Activated T-cell treated with anti-CD3 and anti-CD28 coated beads, Interleukin-2, amount 50 U/mL, for 72 hours (primary cell): Measurements from ENCODE around the gene EDNRA. TPM values are rescaled to one million over a fixed set of nuclear protein-coding genes. Genes with fewer than 3 reads are reported as not detected.
"Not testable (repeated sequence)": the region's sequence is repeated elsewhere in the genome, so short reads cannot be mapped to it uniquely, and the experiment has no call there.

Experiments
- ATAC-seq, 2 donors: fragments of 150-1000 bp; cut with Tn5 transposase; replicated peaks in 1 of 2; 2 replicates each; pipeline ENCODE4 v1.10.0; 2021; ENCODE audit warnings: moderate library complexity in 2 of 2, mild to moderate bottlenecking in 1 of 2
- DNase-seq, 2 donors: peaks; one replicate each; pipeline ENCODE4 v3.0.0; 2021 to 2022; ENCODE audit warnings: mixed read lengths in 1 of 2
- H3K27ac Mint-ChIP-seq: one replicate; pipeline ENCODE4 v1.8.0; 2022; ENCODE audit warnings: mild to moderate bottlenecking, moderate library complexity, mixed read lengths
- H3K27me3 Mint-ChIP-seq: one replicate; pipeline ENCODE4 v1.8.0; 2022; ENCODE audit warnings: low read depth, mixed read lengths
- H3K36me3 Mint-ChIP-seq, 2 donors: one replicate each; pipeline ENCODE4 v1.8.0; 2022; ENCODE audit warnings: mixed read lengths in 2 of 2, mild to moderate bottlenecking in 1 of 2; ENCODE audit not compliant: insufficient read depth in 2 of 2
- H3K4me1 Mint-ChIP-seq: one replicate; pipeline ENCODE4 v1.8.0; 2022; ENCODE audit warnings: low read depth, mixed read lengths
- H3K4me3 Mint-ChIP-seq, 2 donors: one replicate each; pipeline ENCODE4 v1.8.0; 2022; ENCODE audit warnings: mild to moderate bottlenecking in 2 of 2, mixed read lengths in 2 of 2, moderate library complexity in 2 of 2
- H3K9me3 Mint-ChIP-seq, 2 donors: one replicate each; pipeline ENCODE4 v1.8.0; 2022; ENCODE audit warnings: mixed read lengths in 2 of 2
- total RNA-seq, 2 donors: library from RNA; stranded (reverse); gene quantifications; one replicate each; pipeline ENCODE4 v1.2.3, GENCODE V29; 2022

Gene EDNRA
- under 1 TPM; 0.34 to 0.69 TPM for total RNA-seq

- Mint-ChIP-seq H3K9me3 (no peaks in the 10 kb centered on the region), H3K27me3 (peaks cover 42% of the 10 kb centered on the region), H3K4me1 (peaks cover 7% of the 10 kb centered on the region), H3K4me3 (peak within 1 kb of the TSS; percentile 56 to 62), H3K36me3 (no peaks in the 10 kb centered on the region), H3K27ac (no peak within 1 kb of the TSS)
- DNase-seq = peak in 1 of 2 donors; percentile 8
- ATAC-seq = peak in 1 of 2 donors; percentile 51
Observed at GRCh38 chr4:147480891-147481576, at the start of gene EDNRA. EDNRA (plus strand) TSS chr4:147481097; CDS start chr4:147485682, 4,585 bp downstream.

DNA sequence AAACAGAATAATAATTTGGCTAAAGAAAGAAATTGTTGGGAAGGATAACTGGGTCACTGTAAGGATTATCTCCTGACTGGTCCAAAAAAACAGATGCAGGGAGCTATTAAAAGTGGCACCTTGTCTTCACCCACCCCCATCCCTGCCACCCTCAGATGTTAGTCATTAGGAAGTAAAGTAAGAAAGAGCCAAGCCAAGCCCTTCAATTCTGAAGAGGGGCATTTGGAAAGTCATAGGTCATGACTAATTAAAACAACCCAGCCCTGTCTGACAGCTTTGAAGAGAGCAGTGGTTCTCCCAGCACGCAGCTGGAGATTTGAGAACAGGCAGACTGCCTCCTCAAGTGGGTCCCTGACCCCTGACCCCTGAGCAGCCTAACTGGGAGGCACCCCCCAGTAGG is 46.5 kb upstream of the EDNRA start:
- peaks cover 0 to 13% of the 10 kb centered on the region in 2 donors for H3K9me3 Mint-ChIP-seq
- not testable (repeated sequence) for H3K4me3 Mint-ChIP-seq

DNA sequence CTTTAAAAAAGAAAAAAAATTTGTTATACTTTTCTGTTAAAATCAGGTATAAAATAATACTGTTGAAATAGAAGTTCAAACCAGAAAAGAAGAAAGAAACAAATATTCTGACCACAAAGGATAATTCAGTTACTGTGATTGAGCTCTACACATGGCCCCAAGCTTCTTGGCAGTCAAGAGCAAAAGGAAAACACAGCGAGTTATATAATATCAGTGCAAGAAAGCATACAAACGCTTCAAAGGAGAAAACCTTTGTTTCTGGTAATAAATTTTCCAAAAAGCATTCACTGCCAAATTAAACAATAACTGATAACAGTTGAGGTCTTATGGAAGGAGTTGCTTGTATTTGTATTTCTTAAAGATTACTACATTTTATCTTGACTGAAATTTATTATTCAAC is 40.5 kb upstream of the EDNRA start:
- ATAC-seq (no peak), DNase-seq (no peak)
- Mint-ChIP-seq H3K27ac (no peak overlapping the region), H3K9me3 (peaks cover 2 to 9% of the 10 kb centered on the region in 2 donors), H3K4me1 (no peaks in the 10 kb centered on the region), H3K4me3 (no peak overlapping the region), H3K36me3 (no peaks in the 10 kb centered on the region), H3K27me3 (no peaks in the 10 kb centered on the region)

More for the DNA sequence above, 46.5 kb upstream of the EDNRA start:
- not testable (repeated sequence) for H3K4me1 Mint-ChIP-seq, H3K27ac Mint-ChIP-seq, ATAC-seq, DNase-seq, H3K36me3 Mint-ChIP-seq, H3K27me3 Mint-ChIP-seq

- no peak overlapping the region for H3K4me3 Mint-ChIP-seq
- no peaks in the 10 kb centered on the region for H3K4me1 Mint-ChIP-seq
- H3K27ac Mint-ChIP-seq = no peak overlapping the region
- no peaks in the 10 kb centered on the region for H3K27me3 Mint-ChIP-seq
- no peak for DNase-seq
- H3K9me3 Mint-ChIP-seq = peaks cover 0 to 2% of the 10 kb centered on the region in 2 donors
- no peaks in the 10 kb centered on the region for H3K36me3 Mint-ChIP-seq
- ATAC-seq = no peak
Observed at GRCh38 chr4:147447786-147448185, 33.1 kb upstream of the EDNRA start.

GRCh38 chr4:147453561-147454141 is 27.2 kb upstream of the EDNRA start:
- no peak for DNase-seq
- no peaks in the 10 kb centered on the region for H3K27me3 Mint-ChIP-seq
- no peak for ATAC-seq
- H3K4me3 Mint-ChIP-seq = no peak overlapping the region
- H3K4me1 Mint-ChIP-seq = no peaks in the 10 kb centered on the region
- H3K36me3 Mint-ChIP-seq = no peaks in the 10 kb centered on the region
- no peak overlapping the region for H3K27ac Mint-ChIP-seq
- H3K9me3 Mint-ChIP-seq = no peaks in the 10 kb centered on the region

DNA sequence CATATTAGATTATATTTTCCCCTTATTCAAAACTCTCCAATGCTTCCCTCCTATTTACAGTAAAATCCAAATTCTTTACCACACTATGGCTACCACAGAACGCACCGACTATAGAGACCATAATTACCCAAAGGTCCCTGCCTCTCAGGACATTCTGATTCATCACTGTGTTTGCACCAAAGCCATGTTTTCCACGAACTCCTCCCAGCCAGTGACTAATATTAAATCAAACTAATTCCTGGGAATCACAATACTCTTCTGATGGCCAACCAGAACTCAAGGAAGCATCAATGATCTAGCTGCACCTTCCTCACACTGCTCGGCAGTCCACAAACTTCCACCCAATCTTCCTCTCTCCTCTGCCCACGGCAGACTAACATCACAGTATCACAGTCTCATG is 24.2 kb upstream of the EDNRA start:
- Mint-ChIP-seq H3K9me3 (no peaks in the 10 kb centered on the region), H3K36me3 (no peaks in the 10 kb centered on the region), H3K27me3 (no peaks in the 10 kb centered on the region), H3K4me1 (no peaks in the 10 kb centered on the region), H3K4me3 (no peak overlapping the region), H3K27ac (no peak overlapping the region)
- DNase-seq (no peak), ATAC-seq (no peak)

- Mint-ChIP-seq H3K36me3 (no peaks in the 10 kb centered on the region), H3K27ac (no peak overlapping the region)
- peak in 1 of 2 donors; percentile 53 for ATAC-seq
Observed at GRCh38 chr4:147461161-147461560, 19.7 kb upstream of the EDNRA start.

DNA sequence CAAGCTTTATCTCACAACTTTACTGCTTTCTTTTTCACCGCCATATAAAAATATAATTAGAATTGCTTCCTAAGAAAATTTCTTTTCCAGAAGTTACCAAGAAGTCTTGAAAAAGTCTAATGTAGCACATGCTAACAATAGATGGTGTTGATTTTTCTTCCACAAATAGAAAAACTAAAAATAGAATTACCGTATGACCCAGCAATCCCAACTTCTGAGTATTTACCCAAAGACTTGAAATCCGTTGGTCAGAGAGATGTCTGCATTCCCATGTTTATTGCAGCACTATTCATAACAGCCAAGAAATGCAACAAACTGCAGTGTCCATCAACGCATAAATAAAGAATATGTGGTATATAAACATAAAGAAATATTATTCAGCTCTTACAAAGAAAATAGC is 17.8 kb upstream of the EDNRA start:
- H3K4me1 Mint-ChIP-seq = no peaks in the 10 kb centered on the region
- H3K36me3 Mint-ChIP-seq = no peaks in the 10 kb centered on the region
- no peaks in the 10 kb centered on the region for H3K27me3 Mint-ChIP-seq
- no peak overlapping the region for H3K27ac Mint-ChIP-seq
- ATAC-seq (no peak), DNase-seq (no peak)
- H3K4me3 Mint-ChIP-seq = no peak overlapping the region
- H3K9me3 Mint-ChIP-seq = peaks cover 4 to 5% of the 10 kb centered on the region in 2 donors

More at GRCh38 chr4:147461161-147461560, 19.7 kb upstream of the EDNRA start:
- Mint-ChIP-seq H3K4me3 (no peak overlapping the region), H3K9me3 (peaks cover 4 to 5% of the 10 kb centered on the region in 2 donors), H3K27me3 (no peaks in the 10 kb centered on the region), H3K4me1 (no peaks in the 10 kb centered on the region)
- no peak for DNase-seq

DNA sequence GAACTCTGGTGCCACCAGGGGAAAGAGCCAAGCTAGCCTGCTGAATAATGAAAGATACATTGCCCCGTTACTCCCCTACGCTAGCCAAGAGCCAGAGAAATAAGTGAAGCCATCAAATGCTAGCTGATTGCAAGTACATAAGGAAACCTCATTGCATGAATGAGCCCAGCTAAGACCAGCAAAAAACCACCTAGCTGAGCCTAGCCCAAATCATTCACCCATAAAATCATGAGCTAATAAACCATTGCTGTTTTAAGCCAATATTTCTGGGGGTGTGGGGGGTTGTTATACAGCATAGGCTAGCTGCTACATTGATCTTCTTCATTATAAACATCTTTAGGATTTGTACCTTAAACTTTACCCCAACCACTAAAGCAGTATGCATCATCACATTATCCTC is 15.4 kb upstream of the EDNRA start:
- Mint-ChIP-seq H3K36me3 (peaks cover 0 to 2% of the 10 kb centered on the region in 2 donors), H3K9me3 (peaks cover 6 to 9% of the 10 kb centered on the region in 2 donors)

DNA sequence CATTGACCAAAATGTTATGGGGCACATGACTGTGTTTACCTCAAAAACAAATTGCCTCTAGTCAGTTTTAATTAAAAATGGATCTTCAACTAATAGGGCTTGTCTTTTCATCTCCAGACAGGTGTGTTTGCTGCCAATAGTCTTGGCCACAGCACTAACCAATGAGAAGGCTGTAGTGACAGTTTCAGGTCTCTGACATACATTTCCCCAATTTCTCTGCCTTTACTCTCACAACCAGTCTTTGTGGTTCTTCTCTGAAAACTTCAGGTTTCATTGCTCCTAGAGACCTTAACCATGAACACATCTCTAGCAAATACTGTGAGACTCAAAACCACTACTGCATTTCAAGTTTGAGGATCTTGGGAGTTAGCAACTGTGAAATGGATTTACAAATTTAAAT is 3.5 kb upstream of the EDNRA start:
- no peaks in the 10 kb centered on the region for H3K36me3 Mint-ChIP-seq
- H3K4me1 Mint-ChIP-seq = peaks cover 5% of the 10 kb centered on the region
- no peak overlapping the region for H3K27ac Mint-ChIP-seq
- ATAC-seq (no peak), DNase-seq (no peak)
- H3K4me3 Mint-ChIP-seq = no peak overlapping the region
- H3K9me3 Mint-ChIP-seq = peaks cover 2 to 3% of the 10 kb centered on the region in 2 donors
- peaks cover 43% of the 10 kb centered on the region for H3K27me3 Mint-ChIP-seq

More for the DNA sequence above, 15.4 kb upstream of the EDNRA start:
- Mint-ChIP-seq H3K27ac (no peak overlapping the region), H3K4me3 (no peak overlapping the region), H3K4me1 (no peaks in the 10 kb centered on the region), H3K27me3 (no peaks in the 10 kb centered on the region)
- ATAC-seq (no peak), DNase-seq (no peak)

GRCh38 chr4:147479376-147479775 is 1.5 kb upstream of the EDNRA start:
- Mint-ChIP-seq H3K9me3 (peaks cover under 1% of the 10 kb centered on the region in 2 donors), H3K27me3 (peaks cover 45% of the 10 kb centered on the region), H3K36me3 (no peaks in the 10 kb centered on the region), H3K4me1 (peaks cover 7% of the 10 kb centered on the region), H3K4me3 (no peak overlapping the region), H3K27ac (no peak overlapping the region)
- ATAC-seq (no peak), DNase-seq (no peak)

DNA sequence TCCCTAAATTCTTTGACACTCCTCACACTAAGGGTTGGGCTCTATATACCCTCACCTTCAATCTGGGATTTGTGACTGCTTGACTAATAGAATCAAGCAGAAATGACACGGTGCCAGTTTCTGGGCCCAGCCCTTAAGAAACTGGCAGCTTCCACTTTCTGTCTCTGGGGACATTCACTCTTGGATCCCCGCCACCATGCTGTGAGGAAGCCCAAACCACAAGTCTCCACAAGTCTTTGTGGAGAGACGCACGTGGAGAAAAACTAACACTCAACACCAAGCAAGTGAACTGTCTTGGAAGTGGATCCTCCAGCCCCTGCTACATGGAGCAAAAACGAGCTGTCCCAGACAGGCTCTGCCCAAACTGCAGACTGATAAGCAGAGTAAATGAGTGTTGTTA is 1.1 kb upstream of the EDNRA start:
- Mint-ChIP-seq H3K36me3 (no peaks in the 10 kb centered on the region), H3K9me3 (no peaks in the 10 kb centered on the region), H3K27ac (no peak overlapping the region), H3K4me1 (peaks cover 7% of the 10 kb centered on the region), H3K27me3 (peaks cover 42% of the 10 kb centered on the region), H3K4me3 (no peak overlapping the region)
- ATAC-seq (no peak), DNase-seq (no peak)

DNA sequence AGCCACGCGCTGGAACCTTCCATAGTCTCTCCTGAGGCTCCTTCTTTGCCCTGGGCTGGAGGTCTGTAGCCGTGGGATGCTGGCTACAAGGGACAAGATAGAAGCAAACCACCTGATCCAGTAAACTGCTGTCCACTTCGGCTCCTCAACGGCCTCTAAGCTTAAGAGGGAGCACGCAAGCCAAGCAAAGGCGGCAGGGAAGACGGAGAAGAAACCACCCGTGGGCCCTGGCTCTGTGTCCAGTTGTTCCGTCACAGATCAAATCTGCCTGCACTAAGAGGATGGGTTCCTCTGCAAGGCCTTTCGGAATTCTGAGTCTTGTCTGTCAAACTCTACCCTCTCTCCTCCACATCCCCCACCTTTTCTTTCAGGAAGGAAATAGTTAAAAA is 401 bp upstream of the EDNRA start:
- Mint-ChIP-seq H3K27ac (no peak overlapping the region), H3K9me3 (no peaks in the 10 kb centered on the region), H3K4me1 (peaks cover 7% of the 10 kb centered on the region), H3K4me3 (peak overlapping the region; percentile 50 to 56), H3K36me3 (no peaks in the 10 kb centered on the region), H3K27me3 (peaks cover 42% of the 10 kb centered on the region)
- no peak for ATAC-seq
- no peak for DNase-seq
